IMR-90 (cell line): Measurements from ENCODE around the gene ASTN2.

Experiments
- CEBPB ChIP-seq: IDR thresholded peaks from 2 replicates; pipeline ENCODE4 v1.6.1; 2012; ENCODE audit warnings: low read depth, low read length, improper control_type of control experiment
- FOS ChIP-seq: fragments of 150-350 bp; IDR thresholded peaks from 2 replicates; pipeline ENCODE4 v1.6.1; 2016; ENCODE audit warnings: low read depth, low read length
- MAFK ChIP-seq: IDR thresholded peaks from 2 replicates; pipeline ENCODE4 v1.6.1; 2012; ENCODE audit warnings: low read depth, low read length, improper control_type of control experiment
- MAZ ChIP-seq: IDR thresholded peaks from 2 replicates; pipeline ENCODE4 v1.6.1; 2012; ENCODE audit warnings: low read depth, mild to moderate bottlenecking, low read length, improper control_type of control experiment, moderate library complexity, borderline replicate concordance
- MXI1 ChIP-seq: IDR thresholded peaks from 2 replicates; pipeline ENCODE4 v1.6.1; 2012; ENCODE audit warnings: low read depth, mild to moderate bottlenecking, low read length, moderate library complexity, borderline replicate concordance
- POLR2A ChIP-seq: IDR thresholded peaks from 2 replicates; pipeline ENCODE4 v1.6.1; 2012; ENCODE audit warnings: mild to moderate bottlenecking, low read depth, low read length
- RAD21 ChIP-seq: IDR thresholded peaks from 2 replicates; pipeline ENCODE4 v1.6.1; 2012; ENCODE audit warnings: low read length, improper control_type of control experiment
- RCOR1 ChIP-seq: IDR thresholded peaks from 2 replicates; pipeline ENCODE4 v1.6.1; 2012; ENCODE audit warnings: mild to moderate bottlenecking, low read length, improper control_type of control experiment; ENCODE audit not compliant: insufficient replicate concordance
- RFX5 ChIP-seq: IDR thresholded peaks from 2 replicates; pipeline ENCODE4 v1.8.0; 2012; ENCODE audit warnings: low read depth, mild to moderate bottlenecking, low read length, moderate library complexity
- SMC3 ChIP-seq: fragments of 150-350 bp; IDR thresholded peaks from 2 replicates; pipeline ENCODE4 v1.6.1; 2016; ENCODE audit warnings: low read depth, mild to moderate bottlenecking, antibody characterized with exemption, low read length, moderate library complexity
- TF ChIP-seq, protein P1 (sequence below): conservative IDR thresholded peaks from 2 replicates; pipeline ENCODE4 v1.5.1; 2012; ENCODE audit warnings: mild to moderate bottlenecking, low read depth, low read length, improper control_type of control experiment
- TF ChIP-seq, protein P2 (sequence below): fragments of 150-350 bp; IDR thresholded peaks from 2 replicates; pipeline ENCODE4 v1.6.1; 2017; ENCODE audit warnings: mild to moderate bottlenecking, antibody characterized with exemption, low read length, low read depth

DNA sequence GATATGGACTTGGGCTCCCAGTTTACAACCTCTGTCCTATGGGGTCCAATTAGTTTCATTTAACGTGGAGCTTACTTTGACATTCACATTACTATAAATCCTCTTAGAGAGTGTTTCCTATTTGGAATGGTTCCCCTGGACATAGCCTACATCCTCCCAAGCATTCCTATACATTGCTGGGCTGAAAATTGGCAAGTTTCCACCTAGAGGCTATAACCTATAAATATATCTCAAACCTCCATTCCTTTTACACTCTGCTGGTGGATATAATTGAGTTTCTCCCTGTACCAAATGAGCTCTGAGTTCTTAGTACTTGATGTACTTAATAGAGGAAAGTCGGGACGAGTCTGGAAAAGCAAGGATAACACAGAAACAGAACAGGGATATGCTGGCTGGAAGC, 172.8 kb downstream of the ASTN2 start:
- no peak for TF ChIP-seq POLR2A
- TF ChIP-seq, protein P1, sequence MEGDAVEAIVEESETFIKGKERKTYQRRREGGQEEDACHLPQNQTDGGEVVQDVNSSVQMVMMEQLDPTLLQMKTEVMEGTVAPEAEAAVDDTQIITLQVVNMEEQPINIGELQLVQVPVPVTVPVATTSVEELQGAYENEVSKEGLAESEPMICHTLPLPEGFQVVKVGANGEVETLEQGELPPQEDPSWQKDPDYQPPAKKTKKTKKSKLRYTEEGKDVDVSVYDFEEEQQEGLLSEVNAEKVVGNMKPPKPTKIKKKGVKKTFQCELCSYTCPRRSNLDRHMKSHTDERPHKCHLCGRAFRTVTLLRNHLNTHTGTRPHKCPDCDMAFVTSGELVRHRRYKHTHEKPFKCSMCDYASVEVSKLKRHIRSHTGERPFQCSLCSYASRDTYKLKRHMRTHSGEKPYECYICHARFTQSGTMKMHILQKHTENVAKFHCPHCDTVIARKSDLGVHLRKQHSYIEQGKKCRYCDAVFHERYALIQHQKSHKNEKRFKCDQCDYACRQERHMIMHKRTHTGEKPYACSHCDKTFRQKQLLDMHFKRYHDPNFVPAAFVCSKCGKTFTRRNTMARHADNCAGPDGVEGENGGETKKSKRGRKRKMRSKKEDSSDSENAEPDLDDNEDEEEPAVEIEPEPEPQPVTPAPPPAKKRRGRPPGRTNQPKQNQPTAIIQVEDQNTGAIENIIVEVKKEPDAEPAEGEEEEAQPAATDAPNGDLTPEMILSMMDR: no peak
- TF ChIP-seq, protein P2, sequence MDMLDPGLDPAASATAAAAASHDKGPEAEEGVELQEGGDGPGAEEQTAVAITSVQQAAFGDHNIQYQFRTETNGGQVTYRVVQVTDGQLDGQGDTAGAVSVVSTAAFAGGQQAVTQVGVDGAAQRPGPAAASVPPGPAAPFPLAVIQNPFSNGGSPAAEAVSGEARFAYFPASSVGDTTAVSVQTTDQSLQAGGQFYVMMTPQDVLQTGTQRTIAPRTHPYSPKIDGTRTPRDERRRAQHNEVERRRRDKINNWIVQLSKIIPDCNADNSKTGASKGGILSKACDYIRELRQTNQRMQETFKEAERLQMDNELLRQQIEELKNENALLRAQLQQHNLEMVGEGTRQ: no peak
- no peak for TF ChIP-seq RCOR1
- no peak for TF ChIP-seq RFX5
- no peak for TF ChIP-seq RAD21
- no peak for TF ChIP-seq MAZ
- no peak for TF ChIP-seq CEBPB
- no peak for TF ChIP-seq MAFK
- no peak for TF ChIP-seq MXI1
- TF ChIP-seq FOS: no peak
- TF ChIP-seq SMC3: no peak
